Measurements from ENCODE around the gene CCDC185.

DNA sequence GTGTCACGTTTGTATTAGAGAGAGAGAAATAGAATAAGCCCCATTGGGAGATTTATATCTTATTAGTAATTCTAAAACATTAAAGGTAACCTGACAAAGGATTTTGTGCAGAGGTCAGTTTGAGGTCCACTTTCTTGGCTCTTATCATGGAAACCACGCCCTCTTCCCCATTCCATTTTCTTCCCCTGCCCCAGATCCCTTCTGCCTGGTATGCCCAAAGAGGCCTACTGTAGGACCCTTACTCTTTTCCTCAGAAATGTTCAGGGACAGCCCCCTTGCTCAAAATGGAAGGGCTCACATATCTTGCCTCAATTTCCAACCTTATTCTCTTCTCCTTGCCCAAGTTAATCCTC lies 9.6 kb downstream of the CCDC185 start:
- no peak for TF ChIP-seq POLR2AphosphoS5 (IDR thresholded peaks at IDR 0.05; ENCODE audit: low read depth, low read length)
- TF ChIP-seq TAF1 (IDR thresholded peaks at IDR 0.05; ENCODE audit: borderline replicate concordance, insufficient read depth, low read length), result no peak
- no peak for TF ChIP-seq SIN3A (IDR thresholded peaks at IDR 0.05; ENCODE audit: borderline replicate concordance, insufficient read depth, low read length)
- TF ChIP-seq, protein P1, sequence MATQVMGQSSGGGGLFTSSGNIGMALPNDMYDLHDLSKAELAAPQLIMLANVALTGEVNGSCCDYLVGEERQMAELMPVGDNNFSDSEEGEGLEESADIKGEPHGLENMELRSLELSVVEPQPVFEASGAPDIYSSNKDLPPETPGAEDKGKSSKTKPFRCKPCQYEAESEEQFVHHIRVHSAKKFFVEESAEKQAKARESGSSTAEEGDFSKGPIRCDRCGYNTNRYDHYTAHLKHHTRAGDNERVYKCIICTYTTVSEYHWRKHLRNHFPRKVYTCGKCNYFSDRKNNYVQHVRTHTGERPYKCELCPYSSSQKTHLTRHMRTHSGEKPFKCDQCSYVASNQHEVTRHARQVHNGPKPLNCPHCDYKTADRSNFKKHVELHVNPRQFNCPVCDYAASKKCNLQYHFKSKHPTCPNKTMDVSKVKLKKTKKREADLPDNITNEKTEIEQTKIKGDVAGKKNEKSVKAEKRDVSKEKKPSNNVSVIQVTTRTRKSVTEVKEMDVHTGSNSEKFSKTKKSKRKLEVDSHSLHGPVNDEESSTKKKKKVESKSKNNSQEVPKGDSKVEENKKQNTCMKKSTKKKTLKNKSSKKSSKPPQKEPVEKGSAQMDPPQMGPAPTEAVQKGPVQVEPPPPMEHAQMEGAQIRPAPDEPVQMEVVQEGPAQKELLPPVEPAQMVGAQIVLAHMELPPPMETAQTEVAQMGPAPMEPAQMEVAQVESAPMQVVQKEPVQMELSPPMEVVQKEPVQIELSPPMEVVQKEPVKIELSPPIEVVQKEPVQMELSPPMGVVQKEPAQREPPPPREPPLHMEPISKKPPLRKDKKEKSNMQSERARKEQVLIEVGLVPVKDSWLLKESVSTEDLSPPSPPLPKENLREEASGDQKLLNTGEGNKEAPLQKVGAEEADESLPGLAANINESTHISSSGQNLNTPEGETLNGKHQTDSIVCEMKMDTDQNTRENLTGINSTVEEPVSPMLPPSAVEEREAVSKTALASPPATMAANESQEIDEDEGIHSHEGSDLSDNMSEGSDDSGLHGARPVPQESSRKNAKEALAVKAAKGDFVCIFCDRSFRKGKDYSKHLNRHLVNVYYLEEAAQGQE (IDR thresholded peaks at IDR 0.05; ENCODE audit: insufficient read depth in 1 of 2, low read depth in 2 of 2, low read length in 2 of 2), result no peak
- no peak for TF ChIP-seq FOXP2 (optimal IDR thresholded peaks at IDR 0.05; ENCODE audit: borderline replicate concordance, extremely low read depth, extremely low read length, insufficient read depth)
